Mucosa of descending colon (tissue), 3 donors: ENCODE results near the gene MAL. TPM values are rescaled to one million over a fixed set of nuclear protein-coding genes. Genes with fewer than 3 reads are reported as not detected.

Experiments
- ATAC-seq: fragments of 200-7000 bp; cut with Tn5 transposase; one replicate; pipeline ENCODE4 v1.9.1; 2020; ENCODE audit warnings: mild to moderate bottlenecking, moderate library complexity
- DNase-seq, 3 donors: peaks; one replicate each; pipeline ENCODE4 v3.0.0-alpha.2; 2020
- H3K36me3 ChIP-seq: fragments of 200-600 bp; one replicate; pipeline ENCODE4 v1.8.0; 2021; ENCODE audit warnings: low read depth, mild to moderate bottlenecking
- H3K4me1 ChIP-seq: fragments of 200-600 bp; one replicate; pipeline ENCODE4 v1.8.0; 2021; ENCODE audit warnings: low read depth, mild to moderate bottlenecking
- H3K4me3 ChIP-seq: fragments of 200-600 bp; one replicate; pipeline ENCODE4 v1.8.0; 2021; ENCODE audit warnings: mild to moderate bottlenecking
- H3K9me3 ChIP-seq: fragments of 200-600 bp; one replicate; pipeline ENCODE4 v1.8.0; 2021; ENCODE audit warnings: mild to moderate bottlenecking
- CTCF ChIP-seq: fragments of 200-600 bp; IDR thresholded peaks from one replicate; pipeline ENCODE4 v1.8.0; 2022; ENCODE audit warnings: antibody characterized with exemption, mild to moderate bottlenecking
- intact Hi-C, 2 donors: fragments of 100-400 bp; cut with DNase I in 1 of 2; cut with micrococcal nuclease in 1 of 2; formaldehyde crosslinking; loops; one replicate each; pipeline versions ENCODE4 v1.11.0 to v1.11.1; 2022; cut with DNase I, micrococcal nuclease
- total RNA-seq, 3 donors: library from RNA; stranded (reverse); fragmentation: NEBNext Ultra II Directional in 2 of 3; extraction: Animal tissue kit (Norgen Biotek cat#: 25700) in 2 of 3; gene quantifications; one replicate each; pipeline versions ENCODE4 v1.2.1 to v1.2.4, GENCODE V29; 2021 to 2023
- donor health status: DM: no; HTN: no; CAD: no; lungs with moderate emphysema.
- donor health status: DM: no; HTN: no; CAD: no.
- donor health status: DM: no; HTN: yes; CAD: no.

Gene MAL
- total RNA-seq, 3 donors from 2014 or later = 1.4 to 28.8 (median 2.8) TPM

- ATAC-seq (no peak), DNase-seq (no peak)
- no peak for TF ChIP-seq CTCF
- intact Hi-C loops = no loop called here
- H3K36me3 ChIP-seq = no peaks in the 10 kb centered on the region
- no peaks in the 10 kb centered on the region for H3K4me1 ChIP-seq
- H3K4me3 ChIP-seq = no peak overlapping the region
- H3K9me3 ChIP-seq = no peaks in the 10 kb centered on the region
Observed at GRCh38 chr2:95063086-95063958, 37.8 kb downstream of the MAL start.

GRCh38 chr2:95068256-95068655 is 42.7 kb downstream of the MAL start:
- ATAC-seq = no peak
- DNase-seq = no peak

GRCh38 chr2:95069465-95069864 is 44.0 kb downstream of the MAL start:
- intact Hi-C loops = no loop called here
- no peak for TF ChIP-seq CTCF

More at GRCh38 chr2:95068256-95068655, 42.7 kb downstream of the MAL start:
- Histone ChIP-seq H3K4me1 (no peaks in the 10 kb centered on the region), H3K36me3 (no peaks in the 10 kb centered on the region), H3K9me3 (no peaks in the 10 kb centered on the region), H3K4me3 (no peak overlapping the region)
- TF ChIP-seq CTCF = no peak
- intact Hi-C loops = no loop called here

GRCh38 chr2:95071856-95072255 is 46.3 kb downstream of the MAL start:
- no peak for TF ChIP-seq CTCF
- no peaks in the 10 kb centered on the region for H3K9me3 ChIP-seq
- H3K4me1 ChIP-seq = no peaks in the 10 kb centered on the region
- no peak overlapping the region for H3K4me3 ChIP-seq
- intact Hi-C loops = no loop called here
- no peaks in the 10 kb centered on the region for H3K36me3 ChIP-seq
- ATAC-seq = no peak
- DNase-seq = no peak

More at GRCh38 chr2:95069465-95069864, 44.0 kb downstream of the MAL start:
- Histone ChIP-seq H3K4me3 (no peak overlapping the region), H3K4me1 (no peaks in the 10 kb centered on the region), H3K9me3 (no peaks in the 10 kb centered on the region), H3K36me3 (no peaks in the 10 kb centered on the region)
- DNase-seq (no peak), ATAC-seq (no peak)

GRCh38 chr2:95072424-95072823 is 46.9 kb downstream of the MAL start:
- no peak for TF ChIP-seq CTCF
- no peak overlapping the region for H3K4me3 ChIP-seq
- no peaks in the 10 kb centered on the region for H3K36me3 ChIP-seq
- ATAC-seq (no peak), DNase-seq (no peak)
- peaks cover 3% of the 10 kb centered on the region for H3K4me1 ChIP-seq
- H3K9me3 ChIP-seq = no peaks in the 10 kb centered on the region
- intact Hi-C loops = no loop called here
